Measurements from ENCODE around the gene SEC14L6. TPM values are rescaled to one million over a fixed set of nuclear protein-coding genes. Genes with fewer than 3 reads are reported as not detected.

Gene SEC14L6
- total RNA-seq, 1 donor from 2014 or later, result 17.2 TPM

DNA sequence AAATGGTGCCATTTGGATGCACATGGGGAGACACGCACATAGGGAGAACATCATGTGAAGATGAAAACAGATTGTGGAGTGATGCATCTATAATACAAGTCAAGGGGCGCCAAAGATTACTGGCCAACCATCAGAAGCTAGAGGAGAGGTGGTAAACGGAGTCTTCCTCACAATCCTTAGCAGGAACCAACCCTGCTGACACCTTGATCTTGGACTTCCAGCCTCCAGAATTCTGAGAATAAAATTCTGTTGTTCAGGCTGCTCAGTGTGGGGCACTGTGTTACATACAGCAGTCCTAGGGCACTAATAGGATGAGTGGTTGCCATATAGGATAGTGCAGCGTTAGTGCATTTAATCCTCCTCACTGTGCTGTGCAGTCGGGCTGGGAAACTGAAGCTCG is 33.1 kb downstream of the SEC14L6 start:
- H3K9me3 ChIP-seq, result no peaks in the 10 kb centered on the region
- TF ChIP-seq, protein P1, sequence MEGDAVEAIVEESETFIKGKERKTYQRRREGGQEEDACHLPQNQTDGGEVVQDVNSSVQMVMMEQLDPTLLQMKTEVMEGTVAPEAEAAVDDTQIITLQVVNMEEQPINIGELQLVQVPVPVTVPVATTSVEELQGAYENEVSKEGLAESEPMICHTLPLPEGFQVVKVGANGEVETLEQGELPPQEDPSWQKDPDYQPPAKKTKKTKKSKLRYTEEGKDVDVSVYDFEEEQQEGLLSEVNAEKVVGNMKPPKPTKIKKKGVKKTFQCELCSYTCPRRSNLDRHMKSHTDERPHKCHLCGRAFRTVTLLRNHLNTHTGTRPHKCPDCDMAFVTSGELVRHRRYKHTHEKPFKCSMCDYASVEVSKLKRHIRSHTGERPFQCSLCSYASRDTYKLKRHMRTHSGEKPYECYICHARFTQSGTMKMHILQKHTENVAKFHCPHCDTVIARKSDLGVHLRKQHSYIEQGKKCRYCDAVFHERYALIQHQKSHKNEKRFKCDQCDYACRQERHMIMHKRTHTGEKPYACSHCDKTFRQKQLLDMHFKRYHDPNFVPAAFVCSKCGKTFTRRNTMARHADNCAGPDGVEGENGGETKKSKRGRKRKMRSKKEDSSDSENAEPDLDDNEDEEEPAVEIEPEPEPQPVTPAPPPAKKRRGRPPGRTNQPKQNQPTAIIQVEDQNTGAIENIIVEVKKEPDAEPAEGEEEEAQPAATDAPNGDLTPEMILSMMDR (IDR thresholded peaks at IDR 0.05), result no peak
- H3K36me3 ChIP-seq, result no peaks in the 10 kb centered on the region
- H3K4me3 ChIP-seq, result no peak overlapping the region
- intact Hi-C loops (cut with DNase I), result no loop called here
- no peaks in the 10 kb centered on the region for H3K27me3 ChIP-seq
- ATAC-seq (no peak), DNase-seq (no peak)
- no peak overlapping the region for H3K27ac ChIP-seq
- H3K4me1 ChIP-seq, result no peaks in the 10 kb centered on the region

DNA sequence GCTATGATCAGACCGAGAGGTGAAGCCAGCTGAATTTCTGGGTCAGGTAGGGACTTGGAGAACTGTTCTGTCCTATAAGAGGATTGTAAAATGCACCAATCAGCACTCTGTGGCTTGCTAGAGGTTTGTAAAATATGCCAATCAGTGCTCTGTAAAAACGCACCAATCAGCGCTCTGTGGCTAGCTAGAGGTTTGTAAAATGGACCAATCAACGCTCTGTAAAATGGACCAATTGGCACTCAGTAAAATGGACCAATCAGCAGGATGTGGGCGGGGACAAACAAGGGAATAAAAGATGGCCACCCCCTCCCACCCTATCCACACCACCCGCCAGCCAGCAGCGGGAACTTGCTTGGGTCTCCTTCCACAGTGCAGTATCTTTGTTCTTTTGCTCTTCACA is 34.6 kb downstream of the SEC14L6 start:
- Histone ChIP-seq H3K27ac (no peak overlapping the region), H3K4me3 (no peak overlapping the region), H3K4me1 (no peaks in the 10 kb centered on the region), H3K27me3 (no peaks in the 10 kb centered on the region), H3K9me3 (no peaks in the 10 kb centered on the region), H3K36me3 (no peaks in the 10 kb centered on the region)
- ATAC-seq (no peak), DNase-seq (no peak)
- TF ChIP-seq, protein P1 (IDR thresholded peaks at IDR 0.05), result no peak
- intact Hi-C loops (cut with DNase I), result no loop called here

DNA sequence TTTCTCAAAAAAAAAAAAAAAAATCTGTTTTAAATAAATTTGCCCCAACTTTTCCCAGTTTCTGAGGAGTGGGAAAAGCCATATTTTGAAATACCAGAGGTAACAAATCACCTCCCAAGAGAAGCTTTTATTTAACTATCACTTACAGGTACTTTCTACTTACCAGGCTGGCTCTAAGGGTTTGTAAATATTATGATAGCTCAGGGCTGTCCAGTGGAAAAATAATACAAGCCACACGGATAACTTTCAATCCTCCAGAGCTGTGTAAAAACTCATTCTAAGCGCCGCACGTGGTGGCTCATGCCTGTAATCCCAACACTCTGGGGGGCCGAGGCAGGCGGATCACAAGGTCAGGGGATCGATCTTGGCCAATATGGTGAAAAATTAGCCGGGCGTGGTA is 35.4 kb downstream of the SEC14L6 start:
- TF ChIP-seq, protein P1 (IDR thresholded peaks at IDR 0.05), result no peak
- DNase-seq (no peak), ATAC-seq (peak; percentile 70)
- Histone ChIP-seq H3K27me3 (no peaks in the 10 kb centered on the region), H3K9me3 (no peaks in the 10 kb centered on the region), H3K36me3 (no peaks in the 10 kb centered on the region), H3K4me3 (no peak overlapping the region), H3K4me1 (no peaks in the 10 kb centered on the region), H3K27ac (no peak overlapping the region)
- intact Hi-C loops (cut with DNase I), result no loop called here

DNA sequence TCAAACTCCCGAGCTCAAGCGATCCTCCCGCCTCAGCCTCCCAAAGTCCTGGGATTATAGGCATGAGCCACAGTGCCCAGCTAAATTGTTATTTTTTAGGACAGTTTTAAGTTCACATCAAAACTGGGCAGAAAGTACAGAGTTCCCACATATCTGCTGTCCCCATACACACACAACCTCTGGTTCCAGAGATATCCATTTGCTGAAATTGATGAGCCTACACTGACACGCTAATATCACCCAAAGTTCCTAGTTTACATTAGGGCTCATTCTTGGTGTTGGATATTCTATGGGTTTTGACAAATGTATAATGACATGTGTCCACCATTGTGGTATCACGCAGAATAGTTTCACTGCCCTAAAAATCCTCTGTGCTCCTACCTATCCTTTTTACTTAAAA is 38.3 kb downstream of the SEC14L6 start:
- TF ChIP-seq, protein P1 (IDR thresholded peaks at IDR 0.05), result no peak
- no peaks in the 10 kb centered on the region for H3K36me3 ChIP-seq
- no peak for DNase-seq
- no peaks in the 10 kb centered on the region for H3K9me3 ChIP-seq
- H3K4me1 ChIP-seq, result no peaks in the 10 kb centered on the region
- H3K4me3 ChIP-seq, result no peak overlapping the region
- ATAC-seq, result no peak
- peaks cover 16% of the 10 kb centered on the region for H3K27me3 ChIP-seq
- H3K27ac ChIP-seq, result no peak overlapping the region
- intact Hi-C loops (cut with DNase I), result no loop called here

DNA sequence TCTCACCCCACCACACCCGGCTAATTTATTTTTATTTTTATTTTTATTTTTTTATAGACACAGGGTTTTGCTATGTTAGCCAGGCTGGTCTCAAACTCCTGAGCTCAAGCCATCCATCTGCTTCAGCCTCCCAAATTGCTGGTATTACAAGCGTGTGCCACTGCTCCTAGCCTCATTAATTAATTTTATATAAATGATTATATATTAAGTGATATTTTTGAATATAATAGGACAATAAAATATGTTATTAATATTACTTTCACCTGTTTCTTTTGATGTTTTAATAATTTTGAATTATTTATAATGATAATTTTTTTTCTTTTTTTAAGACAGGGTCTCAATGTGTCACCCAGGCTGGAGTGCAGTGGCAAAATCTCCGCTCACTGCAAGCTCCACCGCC is 38.9 kb downstream of the SEC14L6 start:
- Histone ChIP-seq H3K4me1 (no peaks in the 10 kb centered on the region), H3K4me3 (no peak overlapping the region), H3K36me3 (no peaks in the 10 kb centered on the region), H3K27me3 (peaks cover 16% of the 10 kb centered on the region), H3K27ac (no peak overlapping the region), H3K9me3 (no peaks in the 10 kb centered on the region)
- TF ChIP-seq, protein P1 (IDR thresholded peaks at IDR 0.05), result no peak
- intact Hi-C loops (cut with DNase I), result no loop called here
- ATAC-seq, result no peak
- DNase-seq, result no peak

DNA sequence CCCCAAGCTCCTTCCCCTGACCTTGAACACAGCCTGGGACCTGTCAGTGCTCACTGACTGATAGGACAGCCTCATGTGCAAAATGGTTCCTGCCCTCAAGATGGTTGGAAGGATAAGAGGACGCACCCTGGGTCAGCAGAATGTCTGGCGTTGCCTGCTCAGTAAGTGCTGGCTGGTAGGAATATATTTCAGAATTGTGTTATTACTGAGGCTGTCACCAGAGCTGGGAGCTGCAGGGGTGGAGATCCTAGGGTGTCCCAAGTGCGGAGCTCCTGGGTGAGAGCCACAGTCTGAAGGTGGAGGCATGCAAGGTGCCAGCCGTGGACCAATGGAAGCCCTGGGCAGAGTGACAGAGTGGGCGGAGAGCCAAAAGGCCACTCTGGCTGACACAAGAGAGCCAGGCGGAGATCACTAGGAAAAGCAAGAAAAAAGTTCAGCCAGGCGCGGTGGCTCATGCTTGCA is 40.0 kb downstream of the SEC14L6 start:
- Histone ChIP-seq H3K27ac (peak overlapping the region; percentile 3), H3K27me3 (peaks cover 25% of the 10 kb centered on the region), H3K4me3 (no peak overlapping the region), H3K4me1 (no peaks in the 10 kb centered on the region), H3K9me3 (no peaks in the 10 kb centered on the region), H3K36me3 (no peaks in the 10 kb centered on the region)
- DNase-seq, result peak; percentile 83
- TF ChIP-seq, protein P1 (IDR thresholded peaks at IDR 0.05), result no peak
- peak; percentile 65 for ATAC-seq
- intact Hi-C loops (cut with DNase I), result no loop called here
